ENCODE results near the gene RAD51AP2. TPM values are rescaled to one million over a fixed set of nuclear protein-coding genes. Genes with fewer than 3 reads are reported as not detected.

Gene RAD51AP2
- total RNA-seq = 1.2 TPM

DNA sequence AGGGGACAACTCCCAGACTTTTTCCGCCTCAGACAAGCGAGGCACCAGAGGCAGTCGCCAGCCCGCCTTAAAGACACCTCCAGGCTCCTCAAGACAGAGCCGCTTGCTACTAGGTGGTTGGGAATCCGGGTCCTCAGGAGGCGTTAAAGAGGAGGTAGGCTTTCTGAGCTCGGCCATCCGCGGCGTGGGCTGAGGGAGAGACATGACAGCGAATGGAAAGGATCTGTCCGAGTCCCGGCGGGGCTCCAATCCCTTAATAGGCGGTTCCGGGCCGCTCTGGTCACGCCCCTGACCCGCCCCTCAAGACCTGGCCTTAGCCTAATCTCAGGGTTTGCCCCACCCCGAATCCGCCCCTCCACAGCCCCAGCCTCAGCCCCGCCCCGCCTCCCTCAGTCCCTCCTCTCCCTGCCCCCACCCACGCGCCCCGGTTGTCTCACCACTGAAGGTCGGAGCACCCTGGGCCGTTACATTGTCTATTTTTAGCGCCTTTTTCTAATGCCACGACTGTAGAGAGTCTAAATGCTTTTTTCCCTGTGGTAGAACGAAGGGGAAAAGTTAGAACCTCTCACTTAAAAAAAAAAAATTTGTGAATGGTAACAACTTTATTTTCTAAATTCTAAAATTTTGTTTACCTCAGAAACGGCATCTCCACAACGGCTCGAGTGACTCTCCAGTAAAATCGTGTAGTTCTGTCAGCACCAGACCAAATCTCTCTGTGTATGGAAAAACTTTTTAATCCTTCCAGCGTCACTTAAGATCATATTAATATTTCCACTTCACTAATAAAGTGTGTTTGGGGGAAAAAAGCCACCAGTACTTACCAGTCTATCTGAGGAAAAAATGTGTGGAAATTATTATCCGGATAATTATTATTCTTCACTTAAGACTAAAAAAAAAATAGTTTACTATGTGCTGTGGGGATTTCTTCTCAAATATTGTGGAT is at the start of gene RAD51AP2:
RAD51AP2 (minus strand) TSS at position 229 of the 943 bp plus-strand sequence; CDS start at position 204, 25 bp downstream.

DNA sequence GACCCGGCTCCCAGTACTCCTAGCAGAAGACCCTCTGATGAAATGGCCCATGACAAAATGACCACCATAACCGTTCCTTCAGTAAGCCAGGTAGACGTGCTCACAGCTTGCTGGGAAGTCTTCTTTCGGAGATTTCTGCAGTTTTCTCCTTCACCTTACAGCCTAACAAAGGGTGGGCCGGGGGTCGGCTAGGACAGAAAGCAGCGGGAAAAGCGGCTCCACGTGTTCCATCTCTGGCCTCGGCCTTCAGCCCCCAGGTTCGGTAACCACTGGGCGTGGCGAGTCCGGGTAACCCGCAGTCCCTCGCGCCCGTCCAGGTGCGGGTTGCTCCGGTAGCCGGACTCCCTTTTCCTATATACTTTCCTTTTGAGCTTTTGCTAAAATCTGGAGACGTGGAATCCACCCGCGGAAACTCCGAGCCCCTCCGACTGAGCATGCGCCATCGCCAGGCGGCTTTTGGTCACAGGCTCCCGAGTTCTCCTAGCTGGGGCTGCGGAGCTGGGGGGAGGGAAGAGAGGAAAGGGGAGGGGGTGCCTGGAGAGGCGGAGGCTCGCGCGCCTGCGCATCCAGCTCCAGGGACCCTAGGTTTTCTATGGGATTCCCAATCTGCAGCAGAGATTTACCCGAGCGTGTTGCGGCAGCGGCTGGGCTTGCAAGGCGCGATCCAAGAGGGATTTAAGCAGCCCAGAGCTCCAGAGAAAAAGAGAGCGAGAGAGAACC is 22.0 kb upstream of the RAD51AP2 start, which contains the start of gene VSNL1:
VSNL1 (plus strand) TSS at position 604 of the 720 bp plus-strand sequence. CDS start 51,379 bp downstream, outside the sequence.

Other genes starting within 250 kb of the RAD51AP2 start
- gene VSNL1, start 22.3 kb upstream of the RAD51AP2 start, total RNA-seq = 128 TPM
- gene SMC6, start 235.4 kb upstream of the RAD51AP2 start, total RNA-seq = 32.8 TPM
- gene GEN1, start 235.7 kb upstream of the RAD51AP2 start, total RNA-seq = 9.0 TPM